ENCODE data around the gene BLM.

The BLM gene

DNA sequence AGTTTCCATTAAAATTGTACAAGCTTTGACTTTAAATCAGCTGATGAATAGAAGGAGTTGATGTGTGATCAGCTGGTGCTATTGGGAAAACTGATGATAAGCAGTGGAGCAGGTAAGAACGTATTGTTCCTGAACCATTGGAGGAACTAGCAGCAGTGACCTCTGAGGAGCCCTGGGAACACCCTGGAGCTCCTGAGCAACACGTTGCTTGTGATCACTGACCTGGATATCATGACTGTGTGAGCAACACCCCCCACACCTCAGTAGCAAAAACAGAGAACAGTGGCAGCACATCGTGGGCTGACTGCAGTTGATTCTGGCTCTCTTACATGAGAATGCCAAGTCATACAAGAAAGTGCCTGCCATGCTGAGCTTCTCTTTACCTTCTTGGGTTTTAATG lies 72.9 kb downstream of the BLM start:
- TF ChIP-seq, protein P1, sequence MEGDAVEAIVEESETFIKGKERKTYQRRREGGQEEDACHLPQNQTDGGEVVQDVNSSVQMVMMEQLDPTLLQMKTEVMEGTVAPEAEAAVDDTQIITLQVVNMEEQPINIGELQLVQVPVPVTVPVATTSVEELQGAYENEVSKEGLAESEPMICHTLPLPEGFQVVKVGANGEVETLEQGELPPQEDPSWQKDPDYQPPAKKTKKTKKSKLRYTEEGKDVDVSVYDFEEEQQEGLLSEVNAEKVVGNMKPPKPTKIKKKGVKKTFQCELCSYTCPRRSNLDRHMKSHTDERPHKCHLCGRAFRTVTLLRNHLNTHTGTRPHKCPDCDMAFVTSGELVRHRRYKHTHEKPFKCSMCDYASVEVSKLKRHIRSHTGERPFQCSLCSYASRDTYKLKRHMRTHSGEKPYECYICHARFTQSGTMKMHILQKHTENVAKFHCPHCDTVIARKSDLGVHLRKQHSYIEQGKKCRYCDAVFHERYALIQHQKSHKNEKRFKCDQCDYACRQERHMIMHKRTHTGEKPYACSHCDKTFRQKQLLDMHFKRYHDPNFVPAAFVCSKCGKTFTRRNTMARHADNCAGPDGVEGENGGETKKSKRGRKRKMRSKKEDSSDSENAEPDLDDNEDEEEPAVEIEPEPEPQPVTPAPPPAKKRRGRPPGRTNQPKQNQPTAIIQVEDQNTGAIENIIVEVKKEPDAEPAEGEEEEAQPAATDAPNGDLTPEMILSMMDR (conservative IDR thresholded peaks at IDR 0.05; ENCODE audit: low read depth, low read length) = no peak
- H3K4me3 ChIP-seq (ENCODE audit: low read length) = no peak overlapping the region
- DNase-seq (ENCODE audit: low read depth) = no peak

DNA sequence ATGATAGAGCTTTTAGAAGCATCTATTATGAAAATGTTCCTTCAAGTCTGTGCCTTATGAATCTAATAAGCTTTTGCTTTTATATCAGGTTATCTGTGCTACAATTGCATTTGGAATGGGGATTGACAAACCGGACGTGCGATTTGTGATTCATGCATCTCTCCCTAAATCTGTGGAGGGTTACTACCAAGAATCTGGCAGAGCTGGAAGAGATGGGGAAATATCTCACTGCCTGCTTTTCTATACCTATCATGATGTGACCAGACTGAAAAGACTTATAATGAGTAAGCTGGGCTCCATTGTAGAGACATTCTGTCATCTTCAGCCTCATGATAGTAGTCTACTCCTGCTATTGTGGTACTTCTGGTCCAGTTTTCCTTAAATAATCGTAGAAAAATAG lies 73.4 kb downstream of the BLM start:
- no peak for DNase-seq (ENCODE audit: low read depth)
- TF ChIP-seq, protein P1 (conservative IDR thresholded peaks at IDR 0.05; ENCODE audit: low read depth, low read length) = no peak
- no peak overlapping the region for H3K4me3 ChIP-seq (ENCODE audit: low read length)

DNA sequence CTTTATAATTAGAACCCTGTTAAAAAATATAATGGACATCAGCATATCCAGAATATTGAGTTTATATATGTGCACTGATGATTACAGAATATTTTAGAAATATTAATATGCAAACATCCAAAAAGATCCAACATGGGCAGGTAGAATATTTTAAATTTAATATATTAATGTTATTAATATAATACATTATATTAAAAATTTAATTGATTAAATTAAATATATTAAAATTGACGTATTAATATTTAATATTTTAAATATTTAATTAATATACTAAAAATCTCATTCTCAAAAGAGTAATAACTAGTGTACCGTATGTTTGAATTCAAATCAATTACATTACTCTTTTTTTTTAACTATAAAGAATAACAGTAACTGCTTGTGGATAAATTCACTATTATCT lies 77.4 kb downstream of the BLM start:
- TF ChIP-seq, protein P1 (conservative IDR thresholded peaks at IDR 0.05; ENCODE audit: low read depth, low read length) = no peak
- DNase-seq (ENCODE audit: low read depth) = no peak
- H3K4me3 ChIP-seq (ENCODE audit: low read length) = no peak overlapping the region

DNA sequence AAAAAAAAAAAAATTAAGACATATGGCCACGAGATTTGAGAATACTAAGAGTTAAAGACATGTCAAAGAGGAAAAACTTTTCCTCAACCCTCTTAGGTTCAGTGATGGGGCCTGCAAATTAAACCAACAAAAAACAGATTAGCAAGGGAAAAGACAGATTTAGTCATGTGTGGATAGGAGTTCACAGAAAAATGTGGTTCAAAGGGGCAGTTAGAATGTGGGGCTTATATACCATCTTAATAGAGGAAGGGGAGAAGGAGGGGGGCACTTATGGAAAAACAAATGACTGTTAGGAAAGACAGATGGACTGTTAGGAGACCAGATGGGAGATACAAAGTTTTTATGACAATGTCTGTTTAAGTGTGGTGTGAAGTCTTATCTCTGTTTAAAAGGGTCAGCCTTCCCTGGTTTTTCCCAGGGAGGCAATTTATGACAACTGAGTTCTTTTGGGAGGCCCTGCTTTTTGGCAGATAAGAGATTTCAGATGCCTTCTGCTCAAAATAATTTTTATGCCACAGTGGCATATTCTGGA lies 82.6 kb downstream of the BLM start:
- DNase-seq (ENCODE audit: low read depth) = no peak
- no peak overlapping the region for H3K4me3 ChIP-seq (ENCODE audit: low read length)
- TF ChIP-seq, protein P1 (conservative IDR thresholded peaks at IDR 0.05; ENCODE audit: low read depth, low read length) = no peak

DNA sequence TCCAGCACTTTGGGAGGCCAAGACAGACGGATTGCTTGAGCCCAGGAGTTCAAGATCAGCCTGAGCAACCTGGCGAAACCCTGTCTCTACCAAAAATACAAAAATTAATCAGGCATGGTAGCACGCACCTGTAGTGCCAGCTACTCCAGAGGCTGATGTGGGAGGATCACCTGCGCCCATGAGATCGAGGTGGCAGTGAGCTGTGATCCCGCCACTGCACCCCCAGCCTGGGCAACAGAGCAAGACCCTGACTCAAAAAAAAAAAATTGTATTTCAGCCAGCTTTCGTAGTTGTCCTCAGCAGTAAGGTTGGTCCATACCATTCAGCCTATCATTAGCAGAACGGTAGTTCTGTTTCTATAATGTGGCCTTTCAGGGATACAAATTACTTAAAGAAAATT lies 84.7 kb downstream of the BLM start:
- no peak overlapping the region for H3K4me3 ChIP-seq (ENCODE audit: low read length)
- TF ChIP-seq, protein P1 (conservative IDR thresholded peaks at IDR 0.05; ENCODE audit: low read depth, low read length) = no peak
- no peak for DNase-seq (ENCODE audit: low read depth)

DNA sequence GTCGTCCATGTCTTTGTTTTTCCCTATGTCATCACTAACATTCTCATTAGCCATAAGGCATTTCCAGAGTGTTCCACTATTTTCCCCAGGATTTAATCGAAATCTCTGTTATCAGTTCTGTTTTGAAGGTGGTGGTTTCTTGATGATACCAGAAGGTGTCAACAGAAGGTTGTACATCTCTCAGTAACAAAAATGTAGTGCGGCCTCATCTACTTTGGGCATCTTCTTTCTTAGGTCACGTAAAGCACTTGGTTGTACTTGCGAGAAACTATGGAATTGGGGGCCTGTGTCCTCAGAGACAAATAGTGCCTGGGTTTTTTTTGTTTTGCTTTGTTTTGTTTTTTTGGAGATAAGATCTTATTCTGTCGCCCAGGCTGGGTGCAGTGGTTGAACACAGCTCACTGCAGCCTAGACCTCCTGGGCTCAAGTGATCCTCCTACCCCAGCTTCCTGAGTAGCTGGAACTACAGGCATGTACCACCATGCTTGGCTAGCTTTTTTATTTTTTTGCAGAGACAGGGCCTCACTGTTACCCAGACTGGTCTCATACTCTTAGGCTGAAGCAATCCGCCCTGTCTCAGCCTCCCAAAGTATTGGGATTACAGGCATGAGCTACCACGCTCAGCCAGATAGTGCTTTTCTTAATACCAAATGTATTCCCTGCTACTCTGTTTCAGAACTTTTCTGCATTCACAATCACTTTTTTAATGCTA lies 90.1 kb downstream of the BLM start:
- TF ChIP-seq, protein P1 (conservative IDR thresholded peaks at IDR 0.05; ENCODE audit: low read depth, low read length) = no peak
- DNase-seq (ENCODE audit: low read depth) = no peak
- no peak overlapping the region for H3K4me3 ChIP-seq (ENCODE audit: low read length)

DNA sequence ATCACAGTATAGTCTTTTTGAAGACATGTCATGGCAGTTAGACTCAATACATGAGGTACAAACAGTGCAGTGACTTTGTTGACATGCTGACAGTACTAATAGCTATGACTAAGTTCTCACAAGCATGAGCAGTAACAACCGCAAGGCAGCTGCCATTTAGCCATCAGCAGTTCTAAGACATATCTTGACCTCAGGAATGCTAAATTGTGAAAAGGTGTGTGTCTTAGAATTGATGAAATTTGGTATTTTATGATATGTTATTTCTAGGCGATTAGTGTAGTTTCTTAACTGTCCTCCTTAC lies 90.6 kb downstream of the BLM start:
- no peak for DNase-seq (ENCODE audit: low read depth)
- no peak overlapping the region for H3K4me3 ChIP-seq (ENCODE audit: low read length)
- TF ChIP-seq, protein P1 (conservative IDR thresholded peaks at IDR 0.05; ENCODE audit: low read depth, low read length) = no peak
